Ovary (tissue), 3 donors: ENCODE data around the gene FAM3A.

Source experiments
- CTCF ChIP-seq, 3 donors: fragments of 450-650 bp in 2 of 3; fragments of 200-600 bp in 1 of 3; IDR thresholded peaks; one replicate each; pipeline versions ENCODE4 v1.5.1 to v1.8.0; 2016 to 2022; ENCODE audit warnings: antibody characterized with exemption in 3 of 3, mild to moderate bottlenecking in 1 of 3
- POLR2A ChIP-seq: fragments of 450-650 bp; IDR thresholded peaks from one replicate; pipeline ENCODE4 v1.6.1; 2017; ENCODE audit warnings: antibody characterized with exemption, mild to moderate bottlenecking, moderate library complexity
- donor health status: DM: no; HTN: no; CAD: no.

- TF ChIP-seq CTCF (IDR thresholded peaks at IDR 0.05) (no peak), POLR2A (no peak)
Measured at GRCh38 chrX:154470434-154470833, 45.6 kb downstream of the FAM3A start.
